Measurements from ENCODE around the gene TPX2. TPM values are rescaled to one million over a fixed set of nuclear protein-coding genes. Genes with fewer than 3 reads are reported as not detected.

Gene TPX2
- total RNA-seq, 4 donors from 2014 or later = 0.21 to 2.7 (median 0.40) TPM

- Histone ChIP-seq H3K4me3 (no peak overlapping the region), H3K36me3 (peaks cover 0 to 18% (median 0%) of the 10 kb centered on the region in 3 donors), H3K27me3 (no peaks in the 10 kb centered on the region), H3K27ac (peak overlapping the region; percentile 26 to 94 (median 54)), H3K9me3 (no peaks in the 10 kb centered on the region), H3K4me1 (peaks cover 0 to 76% (median 47%) of the 10 kb centered on the region in 4 donors)
- 68 to 71% methylated on average over 4 of the region's 4 CpGs for WGBS, 2 donors
- DNase-seq (ENCODE audit: low spot score in 2 of 2) = no peak
- TF ChIP-seq POLR2A (IDR thresholded peaks at IDR 0.05) (no peak), CTCF (IDR thresholded peaks at IDR 0.05) (no peak), EP300 (IDR thresholded peaks at IDR 0.05) (no peak)
These were observed 45.0 kb upstream of the TPX2 start for GRCh38 chr20:31693987-31694661.

- Histone ChIP-seq H3K9me3 (no peaks in the 10 kb centered on the region), H3K27me3 (no peaks in the 10 kb centered on the region), H3K36me3 (peaks cover 0 to 18% (median 0%) of the 10 kb centered on the region in 3 donors), H3K4me1 (peaks cover 0 to 79% (median 55%) of the 10 kb centered on the region in 4 donors), H3K4me3 (no peak overlapping the region), H3K27ac (peak overlapping the region; percentile 34 to 94 (median 54))
- TF ChIP-seq EP300 (IDR thresholded peaks at IDR 0.05) (no peak), POLR2A (IDR thresholded peaks at IDR 0.05) (no peak), CTCF (IDR thresholded peaks at IDR 0.05) (no peak)
- WGBS, 2 donors = 84 to 85% methylated on average over 5 of the region's 5 CpGs
- no peak for DNase-seq (ENCODE audit: low spot score in 2 of 2)
These were observed 44.1 kb upstream of the TPX2 start for GRCh38 chr20:31694842-31695593.

- Histone ChIP-seq H3K36me3 (peaks cover 0 to 18% (median 0%) of the 10 kb centered on the region in 3 donors), H3K4me3 (no peak overlapping the region), H3K27ac (peak overlapping the region in 3 of 4 donors; percentile 38 to 94 (median 65)), H3K27me3 (no peaks in the 10 kb centered on the region), H3K4me1 (peaks cover 0 to 84% (median 60%) of the 10 kb centered on the region in 4 donors), H3K9me3 (no peaks in the 10 kb centered on the region)
- 80 to 86% methylated on average over 12 of the region's 12 CpGs for WGBS, 2 donors
- DNase-seq (ENCODE audit: low spot score in 2 of 2) = no peak
- TF ChIP-seq CTCF (IDR thresholded peaks at IDR 0.05) (no peak), EP300 (IDR thresholded peaks at IDR 0.05) (peak in 1 of 2 donors; percentile 72), POLR2A (IDR thresholded peaks at IDR 0.05) (no peak)
These were observed 43.0 kb upstream of the TPX2 start for GRCh38 chr20:31695849-31696804.

GRCh38 chr20:31698243-31698802, 40.8 kb upstream of the TPX2 start:
- peaks cover 0 to 11% (median 0%) of the 10 kb centered on the region in 3 donors for H3K36me3 ChIP-seq
- TF ChIP-seq CTCF (IDR thresholded peaks at IDR 0.05) = no peak
- no peak for TF ChIP-seq EP300 (IDR thresholded peaks at IDR 0.05)
- TF ChIP-seq POLR2A (IDR thresholded peaks at IDR 0.05) = no peak
- no peaks in the 10 kb centered on the region for H3K9me3 ChIP-seq
- H3K27ac ChIP-seq = peak overlapping the region; percentile 28 to 94 (median 80)
- WGBS, 2 donors = 89 to 94% methylated on average over 8 of the region's 8 CpGs
- H3K4me3 ChIP-seq = no peak overlapping the region
- DNase-seq (ENCODE audit: low spot score in 2 of 2) = no peak
- peaks cover 0 to 86% (median 60%) of the 10 kb centered on the region in 4 donors for H3K4me1 ChIP-seq
- H3K27me3 ChIP-seq = no peaks in the 10 kb centered on the region
